Inflammatory macrophage (primary cell): ENCODE data around the gene SLC37A2.

ENCODE experiments used
- DNase-seq, 2 donors: peaks; one replicate each; pipeline ENCODE4 v3.0.0-alpha.2; 2020 to 2022

The SLC37A2 gene

DNA sequence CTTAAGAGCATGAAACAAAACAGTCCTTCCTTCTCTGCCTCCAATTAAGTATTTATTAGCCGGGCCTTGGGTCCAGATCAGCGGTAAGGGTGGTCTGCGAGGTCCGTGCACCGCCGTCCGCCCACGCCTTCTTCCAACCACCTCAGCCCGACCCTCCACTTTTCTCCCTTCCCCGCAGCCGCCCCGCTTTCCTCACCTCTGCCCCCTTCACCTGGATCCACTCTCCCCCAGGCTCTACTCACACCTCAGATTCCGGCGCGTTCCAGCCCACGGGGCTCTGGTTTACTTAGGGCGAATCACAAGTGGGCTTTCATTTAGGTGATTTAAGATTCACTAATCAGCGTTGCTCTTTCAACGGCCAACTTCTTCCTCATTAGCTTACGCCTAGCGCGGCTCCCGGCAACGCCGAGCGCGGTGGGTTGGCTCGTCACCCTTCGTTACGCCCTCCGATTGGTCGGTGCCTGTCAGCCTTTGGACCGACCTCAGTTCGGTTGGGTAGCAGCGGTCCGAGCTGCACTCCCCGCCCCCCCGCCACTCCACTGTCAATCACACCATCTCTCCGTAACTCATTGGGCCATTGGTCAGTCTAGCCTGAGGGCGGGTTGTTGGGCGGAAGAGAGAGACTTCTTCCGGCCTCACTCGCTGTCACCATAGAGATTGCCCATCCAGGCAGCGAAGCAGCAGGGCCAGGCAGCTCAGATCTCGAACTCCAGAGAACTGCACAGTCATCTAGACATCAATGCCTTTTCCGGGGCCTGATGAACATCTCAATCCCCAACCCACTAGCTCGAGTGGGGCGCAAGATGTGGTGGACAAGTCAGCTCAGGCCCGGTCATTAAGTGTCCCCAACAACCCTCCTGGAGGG, 48.5 kb downstream of the SLC37A2 start, which contains the start of gene TMEM218:
Gene TMEM218 (minus strand): TSS at position 284 of the 865 bp plus-strand sequence. CDS start 9,385 bp downstream, outside the sequence.
- DNase-seq, result peak; percentile 100

GRCh38 chr11:125112208-125112604, 49.1 kb downstream of the SLC37A2 start:
- DNase-seq, result no peak

- no peak for DNase-seq
Observed at GRCh38 chr11:125114518-125114917, 51.4 kb downstream of the SLC37A2 start.

GRCh38 chr11:125117429-125117828, 54.3 kb downstream of the SLC37A2 start:
- no peak for DNase-seq

GRCh38 chr11:125123194-125123946, 60.3 kb downstream of the SLC37A2 start:
- DNase-seq, result no peak

- DNase-seq, result peak; percentile 60 to 66
Observed at GRCh38 chr11:125123947-125124617, 61.0 kb downstream of the SLC37A2 start.

- peak; percentile 51 to 54 for DNase-seq
Observed at GRCh38 chr11:125124618-125124992, 61.5 kb downstream of the SLC37A2 start.

GRCh38 chr11:125128450-125128849, 65.3 kb downstream of the SLC37A2 start:
- DNase-seq, result no peak

DNA sequence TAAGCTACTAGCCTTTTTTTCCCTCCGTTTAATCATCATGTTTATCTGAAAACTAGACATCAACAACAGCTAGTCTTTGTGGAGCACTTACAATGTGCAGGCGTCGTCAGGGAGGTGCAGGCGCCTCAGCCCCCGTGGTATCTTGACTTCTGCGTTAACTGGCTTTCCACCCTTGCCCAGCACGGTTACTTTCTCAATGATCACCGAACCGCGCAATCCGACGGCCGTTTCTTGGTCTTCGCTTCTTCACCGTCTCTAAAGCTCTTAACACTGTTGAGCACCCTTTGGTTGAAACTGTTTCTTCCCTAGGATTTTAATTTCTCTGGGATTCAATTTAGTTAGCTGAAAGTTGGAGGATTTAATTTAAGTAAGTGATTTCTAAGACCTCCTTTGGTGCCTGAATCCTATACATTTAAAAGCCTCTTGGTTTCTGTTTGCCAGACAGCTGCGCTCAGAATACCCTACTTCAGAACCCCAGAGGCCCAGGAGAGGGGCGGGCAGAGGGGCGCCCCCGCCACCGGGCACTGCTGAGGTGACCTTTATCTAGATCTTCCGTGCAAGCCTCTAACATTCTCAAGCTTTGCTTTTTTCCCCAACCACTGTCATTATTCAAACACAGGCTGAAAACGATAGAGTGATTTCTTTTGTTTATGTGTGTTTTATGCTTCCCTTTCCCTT, 66.3 kb downstream of the SLC37A2 start:
- no peak for DNase-seq

GRCh38 chr11:125132071-125132470, 69.0 kb downstream of the SLC37A2 start:
- DNase-seq, result no peak

DNA sequence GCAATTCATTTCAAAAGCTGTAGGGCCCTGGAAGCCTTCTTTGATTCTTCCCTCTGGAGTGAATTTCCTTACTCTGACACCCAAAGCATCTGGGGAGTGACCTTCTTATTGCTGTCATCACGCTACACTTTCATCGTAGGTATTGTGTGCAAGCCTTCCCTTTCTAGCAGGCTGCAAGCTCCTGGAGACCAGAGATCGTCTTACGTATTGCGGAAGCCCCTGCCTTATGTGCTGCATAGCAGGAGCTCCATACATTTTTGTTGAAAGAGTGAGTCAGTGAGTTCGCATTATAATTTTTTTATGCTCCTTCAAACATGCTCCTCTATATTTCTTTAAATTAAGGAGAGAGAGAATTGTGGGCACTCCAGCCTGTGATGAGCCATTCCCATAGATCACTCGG, 69.5 kb downstream of the SLC37A2 start:
- no peak for DNase-seq

DNA sequence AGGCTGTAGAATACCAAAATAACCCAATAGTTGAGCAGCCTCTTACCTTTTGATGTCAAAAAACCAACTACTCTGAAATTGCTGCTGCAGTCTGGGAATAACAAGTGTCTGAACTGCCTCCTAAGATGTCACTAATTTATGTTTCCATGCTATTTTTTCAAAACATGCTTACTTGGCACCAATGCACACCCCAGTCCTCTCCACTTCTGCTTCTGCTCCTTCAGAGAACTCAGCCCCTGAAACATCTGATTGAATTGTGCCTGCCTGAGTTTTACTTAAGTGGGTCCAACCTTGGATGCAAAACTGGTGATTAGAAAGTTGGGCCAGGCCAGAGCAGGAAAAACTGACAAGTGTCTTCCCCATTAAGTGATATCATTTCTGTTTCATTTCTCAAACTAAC, 72.9 kb downstream of the SLC37A2 start:
- DNase-seq, result peak in 1 of 2 donors; percentile 11

GRCh38 chr11:125138966-125139365, 75.9 kb downstream of the SLC37A2 start:
- no peak for DNase-seq

DNA sequence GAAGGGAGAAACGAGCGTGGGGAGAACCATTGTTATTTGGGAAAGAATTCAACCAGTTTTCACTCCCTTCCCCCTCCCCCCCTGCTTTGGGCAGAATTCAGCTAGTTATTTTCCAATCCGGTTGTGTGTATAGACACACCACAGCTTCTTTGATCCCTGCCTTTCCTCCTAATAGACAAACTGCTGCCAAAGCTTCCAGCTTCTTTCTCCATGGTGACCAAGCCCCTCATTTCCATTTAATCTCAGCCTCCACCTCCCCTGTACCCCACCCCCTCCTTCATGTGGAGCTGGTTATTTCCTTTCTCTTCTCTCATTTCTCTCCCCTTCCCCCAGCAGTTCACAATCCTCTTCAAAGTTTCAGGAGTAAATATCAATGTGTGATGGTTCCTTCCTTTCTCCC, 76.7 kb downstream of the SLC37A2 start:
- no peak for DNase-seq
